Pancreas (tissue), 10 donors: Measurements from ENCODE around the gene MRTFB. TPM values are rescaled to one million over a fixed set of nuclear protein-coding genes. Genes with fewer than 3 reads are reported as not detected.
A peak's percentile ranks its signal among the peaks of the same experiment; 100 is the strongest.

Experiments
- ATAC-seq, 4 donors: fragments of 200-7000 bp; cut with Tn5 transposase; one replicate each; pipeline versions ENCODE4 v1.8.0 to v1.9.1; 2020; ENCODE audit warnings: mild to moderate bottlenecking in 4 of 4, moderate library complexity in 4 of 4
- DNase-seq, 6 donors: peaks; one replicate each; pipeline ENCODE4 v3.0.0-alpha.2; 2020
- FAIRE-seq: peaks from 2 replicates; lab custom pipeline; 2012; peaks lifted over from hg19 to GRCh38; lab: Jason Lieb, UNC
- H3K27ac ChIP-seq, 4 donors: fragments of 200-600 bp; sonication (generic); 1 replicate in 3 of 4; 2 replicates in 1 of 4; pipeline versions ENCODE4 v1.5.0 to v1.8.0; 2020
- H3K27me3 ChIP-seq, 4 donors: fragments of 200-600 bp; one replicate each; pipeline ENCODE4 v1.8.0; 2021
- H3K36me3 ChIP-seq, 3 donors: fragments of 200-600 bp; sonication (generic) in 1 of 3; one replicate each; pipeline versions ENCODE4 v1.5.0 to v1.8.0; 2020 to 2021
- H3K4me1 ChIP-seq, 3 donors: fragments of 200-600 bp; one replicate each; pipeline ENCODE4 v1.8.0; 2021
- H3K4me3 ChIP-seq, 4 donors: fragments of 200-600 bp; sonication (generic) in 2 of 4; one replicate each; pipeline versions ENCODE4 v1.5.0 to v1.8.0; 2020 to 2021
- H3K9me3 ChIP-seq, 4 donors: fragments of 200-600 bp; one replicate each; pipeline ENCODE4 v1.8.0; 2021
- CTCF ChIP-seq, 4 donors: fragments of 200-600 bp; sonication (generic) in 3 of 4; IDR thresholded peaks; one replicate each; pipeline versions ENCODE4 v1.5.0 to v1.8.0; 2021; ENCODE audit warnings: antibody characterized with exemption in 4 of 4
- WGBS, 2 donors: extraction: QIAGEN DNeasy Blood & Tissue Kit; methylation state at CpG; one replicate each; pipeline ENCODE4 v1.1.7; 2013; 5-methylcytosine and 5-hydroxymethylcytosine counted together
- intact Hi-C, 3 donors: fragments of 100-400 bp; cut with DNase I; formaldehyde crosslinking; loops; one replicate each; pipeline versions ENCODE4 v1.11.1 to v1.14.2; 2022
- polyA plus RNA-seq, 2 donors: library from polyadenylated mRNA; stranded (reverse); fragments of 200-250 nt; gene quantifications; one replicate each; pipeline ENCODE4 v1.2.3, GENCODE V29; 2013
- total RNA-seq, 6 donors: library from RNA; stranded (reverse); fragmentation: NEBNext Ultra II Directional in 4 of 6; extraction: Animal tissue kit (Norgen Biotek cat#: 25700) in 4 of 6; gene quantifications; one replicate each; pipeline versions ENCODE4 v1.2.1 to v1.2.4, GENCODE V29; 2021 to 2023
- donor health status: healthy with polysubstance abuse.
- donor health status: DM: no; HTN: no; CAD: no; lungs with moderate emphysema.
- donor health status: DM: no; HTN: no; CAD: no.
- donor health status: control.
- donor health status: control.
- donor health status: Bipolar disorder and iron deficiency.
- donor health status: DM: yes; HTN: yes; CAD: no.
- donor health status: DM: no; HTN: no; CAD: no.
- donor health status: DM: no; HTN: no; CAD: no.
- donor health status: DM: yes; HTN: yes; CAD: no.

MRTFB gene
- total and polyA plus RNA-seq, 8 donors = 8.7 to 36.6 (median 24.4) TPM

- Histone ChIP-seq H3K4me3 (no peak overlapping the region), H3K9me3 (no peaks in the 10 kb centered on the region), H3K27me3 (no peaks in the 10 kb centered on the region), H3K36me3 (no peaks in the 10 kb centered on the region), H3K4me1 (peaks cover 0 to 7% (median 5%) of the 10 kb centered on the region in 3 donors), H3K27ac (no peak overlapping the region)
- FAIRE-seq (peak; percentile 61), ATAC-seq (peak in 1 of 4 donors; percentile 30), DNase-seq (no peak)
- TF ChIP-seq CTCF (IDR thresholded peaks at IDR 0.05) = no peak
- intact Hi-C loops = no loop called here
- WGBS, 2 donors = 58 to 71% methylated on average over 2 of the region's 2 CpGs
Measured at GRCh38 chr16:14151256-14152030, 80.3 kb downstream of the MRTFB start.

GRCh38 chr16:14155572-14156190 lies 84.6 kb downstream of the MRTFB start:
- Histone ChIP-seq H3K4me1 (peaks cover 0 to 4% (median 0%) of the 10 kb centered on the region in 3 donors), H3K27ac (no peak overlapping the region), H3K9me3 (no peaks in the 10 kb centered on the region), H3K4me3 (no peak overlapping the region), H3K36me3 (no peaks in the 10 kb centered on the region), H3K27me3 (no peaks in the 10 kb centered on the region)
- no peak for TF ChIP-seq CTCF (IDR thresholded peaks at IDR 0.05)
- intact Hi-C loops = no loop called here
- DNase-seq = no peak
- ATAC-seq = no peak
- FAIRE-seq = no peak
- 48 to 58% methylated on average over 4 of the region's 4 CpGs for WGBS, 2 donors

GRCh38 chr16:14164916-14165662 lies 94.0 kb downstream of the MRTFB start:
- TF ChIP-seq CTCF (IDR thresholded peaks at IDR 0.05) = no peak
- H3K4me3 ChIP-seq = no peak overlapping the region
- intact Hi-C loops = no loop called here
- H3K4me1 ChIP-seq = no peaks in the 10 kb centered on the region
- no peak for DNase-seq
- no peak for ATAC-seq
- no peak overlapping the region for H3K27ac ChIP-seq
- no peaks in the 10 kb centered on the region for H3K27me3 ChIP-seq
- FAIRE-seq = no peak
- 83 to 87% methylated on average over 5 of the region's 5 CpGs for WGBS, 2 donors
- H3K9me3 ChIP-seq = no peaks in the 10 kb centered on the region
- H3K36me3 ChIP-seq = no peaks in the 10 kb centered on the region

- intact Hi-C loops = no loop called here
- no peaks in the 10 kb centered on the region for H3K27me3 ChIP-seq
- WGBS, 2 donors = 87% methylated on average over 3 of the region's 3 CpGs
- no peak for TF ChIP-seq CTCF (IDR thresholded peaks at IDR 0.05)
- no peaks in the 10 kb centered on the region for H3K4me1 ChIP-seq
- FAIRE-seq (no peak), DNase-seq (no peak), ATAC-seq (no peak)
- H3K9me3 ChIP-seq = no peaks in the 10 kb centered on the region
- no peak overlapping the region for H3K27ac ChIP-seq
- no peaks in the 10 kb centered on the region for H3K36me3 ChIP-seq
- H3K4me3 ChIP-seq = no peak overlapping the region
Measured at GRCh38 chr16:14168146-14168545, 97.0 kb downstream of the MRTFB start.
